GM12874 (cell line): ENCODE measurements around the gene WDR64.

ENCODE experiments used
- TF ChIP-seq, protein P1 (sequence below): IDR thresholded peaks from 2 replicates; pipeline ENCODE4 v1.5.1; 2011; ENCODE audit warnings: low read depth, mild to moderate bottlenecking, control low read depth, low read length, moderate library complexity; ENCODE audit not compliant: insufficient read depth

WDR64 gene

DNA sequence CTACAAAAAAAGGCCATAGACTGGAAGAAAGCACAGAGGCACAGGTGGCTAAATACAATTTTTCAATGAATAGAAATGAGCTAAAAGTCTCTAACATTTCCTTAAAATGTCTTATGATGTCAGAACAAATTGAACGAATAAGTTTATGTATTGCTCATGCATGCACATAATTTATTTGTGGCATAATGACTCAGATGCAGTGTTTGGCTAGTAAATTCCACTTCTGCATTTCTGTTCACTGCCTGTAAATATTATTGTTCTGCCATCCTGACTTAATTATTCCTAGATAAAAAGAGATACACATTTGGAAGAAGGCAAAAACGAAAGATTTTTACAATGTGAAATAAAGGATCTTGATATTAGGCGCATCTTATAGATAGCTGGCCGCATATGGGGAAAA lies 169.3 kb downstream of the WDR64 start:
- TF ChIP-seq, protein P1, sequence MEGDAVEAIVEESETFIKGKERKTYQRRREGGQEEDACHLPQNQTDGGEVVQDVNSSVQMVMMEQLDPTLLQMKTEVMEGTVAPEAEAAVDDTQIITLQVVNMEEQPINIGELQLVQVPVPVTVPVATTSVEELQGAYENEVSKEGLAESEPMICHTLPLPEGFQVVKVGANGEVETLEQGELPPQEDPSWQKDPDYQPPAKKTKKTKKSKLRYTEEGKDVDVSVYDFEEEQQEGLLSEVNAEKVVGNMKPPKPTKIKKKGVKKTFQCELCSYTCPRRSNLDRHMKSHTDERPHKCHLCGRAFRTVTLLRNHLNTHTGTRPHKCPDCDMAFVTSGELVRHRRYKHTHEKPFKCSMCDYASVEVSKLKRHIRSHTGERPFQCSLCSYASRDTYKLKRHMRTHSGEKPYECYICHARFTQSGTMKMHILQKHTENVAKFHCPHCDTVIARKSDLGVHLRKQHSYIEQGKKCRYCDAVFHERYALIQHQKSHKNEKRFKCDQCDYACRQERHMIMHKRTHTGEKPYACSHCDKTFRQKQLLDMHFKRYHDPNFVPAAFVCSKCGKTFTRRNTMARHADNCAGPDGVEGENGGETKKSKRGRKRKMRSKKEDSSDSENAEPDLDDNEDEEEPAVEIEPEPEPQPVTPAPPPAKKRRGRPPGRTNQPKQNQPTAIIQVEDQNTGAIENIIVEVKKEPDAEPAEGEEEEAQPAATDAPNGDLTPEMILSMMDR = no peak

DNA sequence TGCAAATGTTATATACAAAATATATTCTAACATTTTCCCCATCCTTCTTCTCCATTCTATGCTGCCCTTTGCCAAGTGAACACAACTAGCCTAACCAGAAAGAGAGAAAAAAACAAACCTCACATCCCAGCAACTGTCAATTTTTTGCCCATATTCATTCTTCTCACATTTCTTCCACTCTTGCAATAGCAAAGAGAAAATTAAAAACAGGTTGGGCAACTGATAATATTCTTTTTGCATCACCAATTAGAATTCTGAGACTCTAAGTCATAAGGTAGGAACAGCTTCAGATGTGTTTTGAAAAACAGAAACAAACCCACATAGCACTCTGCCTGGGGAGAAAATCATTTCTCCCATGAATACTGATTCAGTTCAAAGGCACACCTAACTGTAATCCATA lies 170.8 kb downstream of the WDR64 start:
- TF ChIP-seq, protein P1 = no peak

DNA sequence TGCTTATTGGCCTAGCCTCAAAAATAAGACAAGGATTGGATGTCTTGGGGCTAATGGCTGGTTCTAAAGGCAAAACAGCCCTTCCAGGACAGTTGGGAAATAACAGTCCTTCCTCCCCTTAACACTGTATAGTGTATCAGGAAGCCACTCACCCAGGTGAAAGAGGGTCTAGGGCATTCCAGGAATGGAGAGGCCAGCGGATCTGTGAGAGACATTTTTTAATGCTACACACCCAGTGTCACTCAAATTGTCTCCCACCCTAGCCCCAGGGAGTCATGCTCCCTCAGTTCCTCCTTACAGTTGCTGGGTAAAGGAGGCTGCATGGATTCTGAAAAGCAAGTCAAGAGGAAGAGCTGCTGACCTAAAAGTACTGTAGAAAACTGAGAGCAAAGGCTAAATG lies 171.8 kb downstream of the WDR64 start:
- TF ChIP-seq, protein P1 = no peak

DNA sequence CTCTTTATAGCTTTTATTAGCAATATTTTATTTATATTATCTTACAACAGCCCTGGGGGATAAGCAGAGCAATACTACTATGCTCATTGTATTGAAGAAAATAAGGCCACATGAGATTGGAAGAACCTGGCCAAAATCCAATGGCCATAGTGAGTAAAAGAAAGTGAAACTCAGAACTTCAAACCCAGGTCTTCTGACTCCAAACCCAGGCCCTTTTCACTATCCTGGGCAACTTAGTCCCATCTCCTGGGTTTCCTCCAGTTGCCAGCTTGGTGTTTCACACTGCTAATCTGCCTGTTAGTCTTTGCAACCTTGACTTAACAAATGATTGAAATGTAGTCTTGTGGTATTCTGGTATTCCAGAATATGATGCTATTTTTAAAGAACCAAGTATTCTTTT lies 173.5 kb downstream of the WDR64 start:
- TF ChIP-seq, protein P1 = no peak

DNA sequence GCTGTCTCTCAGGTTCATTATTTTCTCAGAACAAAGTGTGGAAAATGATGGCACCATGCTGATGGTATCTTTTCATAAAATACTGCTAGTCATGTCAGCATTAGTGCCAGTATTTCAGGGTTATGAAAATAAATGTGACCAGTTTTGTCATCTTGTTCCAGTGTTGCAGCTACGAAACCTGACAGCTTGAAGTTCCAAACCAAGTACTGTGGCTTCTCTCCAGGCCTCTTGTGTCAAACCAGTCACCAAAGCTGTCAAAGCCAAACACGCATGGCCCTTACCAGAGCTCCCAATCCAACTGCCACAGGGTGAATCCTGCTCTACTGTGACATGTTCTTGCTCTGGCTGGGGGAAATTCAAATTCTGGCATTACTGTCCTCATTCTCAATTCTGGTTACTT lies 175.2 kb downstream of the WDR64 start:
- TF ChIP-seq, protein P1 = no peak

DNA sequence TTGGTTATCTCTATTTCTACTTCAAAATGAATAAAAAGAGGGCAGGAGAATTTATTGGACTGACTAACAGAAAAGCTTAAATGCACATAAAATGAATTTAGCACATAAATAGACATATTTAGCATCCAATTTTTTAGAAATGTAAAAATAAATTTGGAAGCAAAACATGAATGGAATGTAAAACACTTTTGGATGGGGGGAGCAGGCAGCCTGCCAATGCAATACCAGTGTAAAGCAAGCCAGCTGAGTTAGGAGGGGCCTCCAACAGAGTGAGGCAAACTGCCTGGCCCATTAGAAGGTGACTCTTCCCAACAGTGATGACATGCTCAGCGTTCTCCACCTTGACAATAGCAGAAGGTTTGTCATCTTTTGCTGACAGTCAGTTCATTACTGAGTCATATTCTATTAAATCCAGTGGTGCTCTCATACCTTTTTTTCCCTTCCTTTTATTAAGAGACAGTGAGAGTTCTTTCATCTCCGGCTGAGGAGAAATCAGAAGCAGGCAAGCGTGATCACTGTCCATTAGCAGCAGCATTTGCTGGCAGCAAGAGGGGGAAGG lies 176.5 kb downstream of the WDR64 start:
- TF ChIP-seq, protein P1 = no peak

DNA sequence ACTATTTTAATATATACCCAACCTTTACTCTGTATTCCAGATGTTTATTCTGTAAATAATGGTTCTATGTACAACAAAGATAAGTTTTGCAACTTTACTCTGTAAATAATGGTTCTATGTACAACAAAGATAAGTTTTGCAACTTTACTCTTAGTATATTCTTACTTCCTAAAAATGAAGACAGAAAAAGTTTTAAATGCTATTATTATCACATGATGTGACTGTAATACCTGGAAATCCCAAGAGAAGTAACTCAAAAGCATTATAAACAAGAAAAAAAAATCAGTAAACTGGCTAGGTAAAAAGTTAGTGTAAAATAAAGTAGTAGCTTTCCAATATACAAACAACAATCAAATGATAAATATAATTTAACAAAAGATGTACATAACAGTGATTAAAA lies 177.4 kb downstream of the WDR64 start:
- TF ChIP-seq, protein P1 = no peak
